Endothelial cell (in vitro differentiated cells): ENCODE results near the gene IQSEC3. TPM values are rescaled to one million over a fixed set of nuclear protein-coding genes. Genes with fewer than 3 reads are reported as not detected.
"Not testable (repeated sequence)": the region's sequence is repeated elsewhere in the genome, so short reads cannot be mapped to it uniquely, and the experiment has no call there.

ENCODE experiments used
- DNase-seq: peaks from one replicate; pipeline ENCODE4 v3.0.0; 2021; ENCODE audit warnings: low spot score
- H3K27ac Mint-ChIP-seq: one replicate; pipeline ENCODE4 v1.8.0; 2021; ENCODE audit warnings: mixed read lengths, inconsistent platforms; ENCODE audit not compliant: unreplicated experiment
- H3K27me3 Mint-ChIP-seq: one replicate; pipeline ENCODE4 v1.8.0; 2021; ENCODE audit warnings: mild to moderate bottlenecking, moderate library complexity, mixed read lengths, inconsistent platforms; ENCODE audit not compliant: unreplicated experiment
- H3K36me3 Mint-ChIP-seq: one replicate; pipeline ENCODE4 v1.8.0; 2021; ENCODE audit warnings: mild to moderate bottlenecking, low read depth, mixed read lengths, inconsistent platforms; ENCODE audit not compliant: unreplicated experiment
- H3K4me1 Mint-ChIP-seq: one replicate; pipeline ENCODE4 v1.8.0; 2021; ENCODE audit warnings: mild to moderate bottlenecking, mixed read lengths, inconsistent platforms; ENCODE audit not compliant: unreplicated experiment
- H3K4me3 Mint-ChIP-seq: one replicate; pipeline ENCODE4 v1.8.0; 2021; ENCODE audit warnings: mild to moderate bottlenecking, mixed read lengths, inconsistent platforms; ENCODE audit not compliant: unreplicated experiment
- H3K9me3 Mint-ChIP-seq: one replicate; pipeline ENCODE4 v1.8.0; 2021; ENCODE audit warnings: mixed read lengths, inconsistent platforms; ENCODE audit not compliant: unreplicated experiment
- total RNA-seq: library from RNA; stranded (reverse); fragmentation: NEBNext Ultra II Directional; extraction: Animal tissue kit (Norgen Biotek cat#: 25700); gene quantifications from one replicate; pipeline ENCODE4 v1.2.1, GENCODE V29; 2021; ENCODE audit not compliant: unreplicated experiment
- TF ChIP-seq, protein P1 (sequence below): fragments of 200-600 bp; sonication (generic); IDR thresholded peaks from one replicate; pipeline ENCODE4 v1.5.0; 2021; ENCODE audit warnings: antibody characterized with exemption; ENCODE audit not compliant: unreplicated experiment

The IQSEC3 gene
- total RNA-seq, 1 donor from 2014 or later, result 13.2 TPM

DNA sequence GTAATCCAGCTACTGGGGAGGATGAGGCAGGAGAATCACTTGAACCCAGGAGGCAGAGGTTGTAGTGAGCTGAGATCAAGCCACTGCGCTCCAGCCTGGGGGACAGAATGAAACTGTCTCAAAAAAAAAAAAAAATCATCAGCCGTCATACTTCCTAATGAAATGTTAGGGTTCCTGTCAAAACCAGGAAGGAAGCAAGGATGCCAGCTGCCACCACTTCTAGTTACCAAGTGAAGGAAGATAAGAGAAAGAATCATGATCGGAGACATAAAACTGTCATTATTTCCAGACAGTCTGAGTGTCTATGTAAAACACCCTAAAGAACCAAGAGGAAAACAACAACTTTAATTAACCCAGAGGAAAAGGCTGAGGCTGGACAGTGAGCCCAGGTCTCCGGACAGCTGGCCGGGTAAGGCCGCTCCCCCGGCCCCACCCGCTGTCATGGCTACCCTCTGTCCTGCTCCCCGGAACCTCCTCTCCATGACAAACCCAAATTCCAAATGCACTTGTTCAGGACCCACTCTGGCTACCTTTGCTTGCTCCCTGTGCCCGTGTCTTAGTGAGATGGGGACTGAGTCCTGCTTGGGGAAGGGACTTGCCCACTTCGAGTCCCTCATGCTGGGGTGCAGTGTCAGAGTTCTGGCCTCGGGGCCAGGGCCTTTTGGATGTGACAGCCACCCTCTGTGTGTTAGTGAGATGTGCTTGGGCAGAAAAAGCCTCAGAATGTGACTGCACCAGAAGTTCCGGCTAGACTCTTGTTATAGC is 118.4 kb downstream of the IQSEC3 start:
- peaks cover 4% of the 10 kb centered on the region for H3K36me3 Mint-ChIP-seq
- no peaks in the 10 kb centered on the region for H3K9me3 Mint-ChIP-seq
- peaks cover 13% of the 10 kb centered on the region for H3K4me1 Mint-ChIP-seq
- no peak for DNase-seq
- H3K4me3 Mint-ChIP-seq, result no peak overlapping the region
- peaks cover 15% of the 10 kb centered on the region for H3K27me3 Mint-ChIP-seq
- no peak overlapping the region for H3K27ac Mint-ChIP-seq
- TF ChIP-seq, protein P1, sequence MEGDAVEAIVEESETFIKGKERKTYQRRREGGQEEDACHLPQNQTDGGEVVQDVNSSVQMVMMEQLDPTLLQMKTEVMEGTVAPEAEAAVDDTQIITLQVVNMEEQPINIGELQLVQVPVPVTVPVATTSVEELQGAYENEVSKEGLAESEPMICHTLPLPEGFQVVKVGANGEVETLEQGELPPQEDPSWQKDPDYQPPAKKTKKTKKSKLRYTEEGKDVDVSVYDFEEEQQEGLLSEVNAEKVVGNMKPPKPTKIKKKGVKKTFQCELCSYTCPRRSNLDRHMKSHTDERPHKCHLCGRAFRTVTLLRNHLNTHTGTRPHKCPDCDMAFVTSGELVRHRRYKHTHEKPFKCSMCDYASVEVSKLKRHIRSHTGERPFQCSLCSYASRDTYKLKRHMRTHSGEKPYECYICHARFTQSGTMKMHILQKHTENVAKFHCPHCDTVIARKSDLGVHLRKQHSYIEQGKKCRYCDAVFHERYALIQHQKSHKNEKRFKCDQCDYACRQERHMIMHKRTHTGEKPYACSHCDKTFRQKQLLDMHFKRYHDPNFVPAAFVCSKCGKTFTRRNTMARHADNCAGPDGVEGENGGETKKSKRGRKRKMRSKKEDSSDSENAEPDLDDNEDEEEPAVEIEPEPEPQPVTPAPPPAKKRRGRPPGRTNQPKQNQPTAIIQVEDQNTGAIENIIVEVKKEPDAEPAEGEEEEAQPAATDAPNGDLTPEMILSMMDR, result no peak

DNA sequence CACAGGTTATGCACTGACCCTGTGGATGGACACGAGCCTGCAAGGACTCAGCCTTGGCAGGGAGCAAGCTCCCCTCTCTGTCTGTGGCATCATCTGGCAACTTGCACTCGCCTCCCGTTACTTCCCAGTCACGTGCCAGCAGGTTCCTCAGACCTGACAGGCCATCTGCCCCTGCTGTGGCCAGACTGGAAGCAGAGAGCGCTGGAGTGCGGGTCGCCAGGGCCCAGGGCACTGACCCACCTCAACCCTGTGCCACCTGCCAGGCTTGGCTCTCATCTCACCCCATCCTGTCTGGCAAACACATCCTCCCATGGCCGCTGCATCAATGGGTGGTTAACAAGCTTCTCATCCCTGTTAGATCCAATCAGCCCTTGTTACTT is 119.0 kb downstream of the IQSEC3 start:
- no peak for DNase-seq
- Mint-ChIP-seq H3K4me3 (no peak overlapping the region), H3K4me1 (peaks cover 8% of the 10 kb centered on the region), H3K9me3 (no peaks in the 10 kb centered on the region), H3K27ac (no peak overlapping the region), H3K27me3 (peaks cover 12% of the 10 kb centered on the region), H3K36me3 (peaks cover 4% of the 10 kb centered on the region)
- TF ChIP-seq, protein P1, result no peak

DNA sequence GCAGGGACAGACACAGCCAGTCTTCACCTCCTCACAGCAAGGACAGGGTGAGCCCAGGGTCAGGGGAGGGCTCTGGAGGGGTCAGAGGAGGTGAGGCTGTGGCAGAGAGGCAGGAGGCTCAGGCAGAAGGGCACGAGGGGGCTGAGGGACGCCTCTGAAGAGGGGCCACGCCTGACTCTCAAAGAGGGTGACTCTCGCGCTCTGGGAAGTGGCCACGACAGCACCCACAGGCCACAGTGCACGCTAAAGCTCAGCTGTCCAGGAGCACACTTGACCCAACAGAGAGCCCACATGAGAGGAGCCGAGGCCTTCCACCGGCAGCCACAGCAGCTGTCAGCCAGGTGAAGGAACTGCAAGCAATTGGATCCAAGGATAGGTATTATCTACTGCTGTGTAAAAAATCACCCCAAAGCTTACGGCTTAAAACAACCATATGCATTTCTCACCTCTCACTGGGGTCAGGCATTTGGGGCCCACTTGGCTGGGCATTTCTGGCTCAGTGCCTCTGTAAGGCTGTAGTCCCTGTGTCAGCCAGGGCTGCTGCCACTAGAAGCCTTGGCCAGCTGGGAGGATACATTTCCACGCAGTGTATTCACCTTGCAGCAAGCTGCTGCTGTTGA is 119.5 kb downstream of the IQSEC3 start:
- H3K27ac Mint-ChIP-seq, result no peak overlapping the region
- peaks cover 12% of the 10 kb centered on the region for H3K27me3 Mint-ChIP-seq
- peaks cover 4% of the 10 kb centered on the region for H3K36me3 Mint-ChIP-seq
- no peak for DNase-seq
- TF ChIP-seq, protein P1, result no peak
- H3K4me3 Mint-ChIP-seq, result no peak overlapping the region
- no peaks in the 10 kb centered on the region for H3K9me3 Mint-ChIP-seq
- peaks cover 8% of the 10 kb centered on the region for H3K4me1 Mint-ChIP-seq

DNA sequence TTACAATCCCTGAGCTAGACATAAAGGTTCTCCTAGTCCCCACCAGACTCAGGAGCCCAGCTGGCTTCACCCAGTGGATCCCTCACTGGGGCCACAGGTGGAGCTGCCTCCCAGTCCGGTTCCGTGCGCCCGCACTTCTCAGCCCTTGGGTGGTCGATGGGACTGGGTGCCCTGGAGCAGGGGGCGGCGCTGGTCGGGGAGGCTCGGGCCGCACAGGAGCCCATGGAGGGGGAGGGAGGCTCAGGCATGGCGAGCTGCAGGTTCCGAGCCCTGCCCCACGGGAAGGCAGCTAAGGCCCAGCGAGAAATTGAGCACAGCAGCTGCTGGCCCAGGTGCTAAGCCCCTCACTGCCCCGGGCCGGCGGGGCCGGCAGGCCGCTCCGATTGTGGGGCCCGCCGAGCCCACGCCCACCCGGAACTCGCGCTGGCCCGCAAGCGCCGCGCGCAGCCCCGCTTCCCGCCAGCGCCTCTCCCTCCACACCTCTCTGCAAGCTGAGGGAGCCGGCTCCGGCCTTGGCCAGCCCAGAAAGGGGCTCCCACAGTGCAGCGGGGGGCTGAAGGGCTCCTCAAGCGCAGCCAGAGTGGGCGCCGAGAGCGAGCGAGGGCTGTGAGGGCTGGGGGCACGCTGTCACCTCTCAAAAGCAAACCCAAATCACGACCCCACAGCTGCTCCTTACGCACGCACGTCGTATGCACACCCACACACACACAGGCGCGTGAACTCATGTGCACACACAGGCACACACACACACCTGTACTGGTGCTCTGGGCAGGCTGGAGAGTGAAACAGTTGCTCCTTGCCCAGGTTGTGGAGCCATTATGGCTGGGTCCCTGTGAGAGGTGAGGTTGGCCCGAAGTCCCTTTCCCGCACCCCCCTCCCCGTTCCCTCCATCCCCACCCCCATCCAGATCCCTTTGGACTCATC is 121.7 kb downstream of the IQSEC3 start:
- not testable (repeated sequence) for H3K4me1 Mint-ChIP-seq, DNase-seq, H3K9me3 Mint-ChIP-seq, H3K36me3 Mint-ChIP-seq, H3K27ac Mint-ChIP-seq
- Mint-ChIP-seq H3K27me3 (peaks cover 14% of the 10 kb centered on the region), H3K4me3 (peak overlapping the region; percentile 86)

DNA sequence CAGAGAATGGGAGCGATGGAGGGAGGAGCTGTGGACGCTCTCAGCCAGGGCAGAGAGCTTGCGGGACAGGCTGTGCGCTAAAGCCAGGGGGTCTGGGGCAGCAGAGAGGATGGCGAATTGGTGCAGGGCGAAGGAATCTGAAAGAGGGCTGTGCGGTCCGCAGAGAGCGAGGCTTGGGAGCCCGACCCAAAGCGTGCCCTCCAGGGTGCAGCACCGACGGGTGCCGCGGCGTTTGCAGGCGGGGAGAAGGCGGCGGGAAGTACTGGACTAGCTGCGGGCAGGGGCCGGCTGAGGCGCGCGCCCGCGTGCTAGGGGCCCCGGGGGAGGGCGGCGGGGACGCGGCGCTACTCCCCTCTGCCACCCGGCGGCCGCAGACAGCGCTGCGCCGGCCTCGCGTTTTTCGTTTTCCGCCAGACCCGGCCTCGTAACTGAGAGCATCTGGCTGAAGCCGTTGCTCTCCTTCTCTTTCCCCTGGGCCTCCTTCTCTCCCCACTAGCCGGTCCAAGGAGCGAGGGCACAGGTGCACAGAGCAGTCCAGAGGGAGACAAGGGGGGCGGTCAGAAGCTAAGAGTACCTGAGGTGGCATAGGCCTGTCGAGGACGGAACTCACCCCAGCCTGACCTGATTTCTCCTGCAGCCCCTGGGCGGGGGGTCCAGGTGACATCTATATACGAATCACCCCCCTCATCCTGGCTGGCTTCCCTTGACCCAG is 122.5 kb downstream of the IQSEC3 start:
- Mint-ChIP-seq H3K4me1 (peaks cover 8% of the 10 kb centered on the region), H3K27ac (no peak overlapping the region), H3K4me3 (peak overlapping the region; percentile 86), H3K27me3 (peaks cover 15% of the 10 kb centered on the region), H3K36me3 (peaks cover 6% of the 10 kb centered on the region), H3K9me3 (no peaks in the 10 kb centered on the region)
- TF ChIP-seq, protein P1, result peak; percentile 63
- peak; percentile 79 for DNase-seq
